Measurements from ENCODE around the gene ZNF143.
"Not testable (repeated sequence)": the region's sequence is repeated elsewhere in the genome, so short reads cannot be mapped to it uniquely, and the experiment has no call there.

The ZNF143 gene

DNA sequence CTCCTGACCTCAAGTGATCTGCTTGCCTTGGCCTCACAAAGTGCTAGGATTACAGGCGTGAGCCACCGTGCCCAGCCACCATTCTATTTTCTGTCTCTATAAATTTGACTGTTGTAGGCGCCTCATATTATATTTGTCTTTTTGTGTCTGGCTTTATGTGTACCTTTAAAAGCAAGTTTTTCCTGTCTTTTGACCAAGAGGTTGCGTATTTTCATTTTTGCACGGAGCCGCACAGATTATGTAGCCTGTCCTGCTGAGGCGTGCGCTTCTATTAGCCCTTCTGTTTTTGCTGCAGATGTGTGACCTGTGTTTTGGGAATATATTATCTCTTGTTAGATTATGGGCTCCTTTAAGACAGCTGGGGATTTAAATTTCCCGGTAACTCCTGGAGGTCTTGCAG lies 72.2 kb downstream of the ZNF143 start:
- Histone ChIP-seq H3K4me3 (no peak overlapping the region), H3K27ac (no peak overlapping the region)

GRCh38 chr11:9533736-9534473 lies 73.1 kb downstream of the ZNF143 start:
- H3K4me3 ChIP-seq, result no peak overlapping the region

DNA sequence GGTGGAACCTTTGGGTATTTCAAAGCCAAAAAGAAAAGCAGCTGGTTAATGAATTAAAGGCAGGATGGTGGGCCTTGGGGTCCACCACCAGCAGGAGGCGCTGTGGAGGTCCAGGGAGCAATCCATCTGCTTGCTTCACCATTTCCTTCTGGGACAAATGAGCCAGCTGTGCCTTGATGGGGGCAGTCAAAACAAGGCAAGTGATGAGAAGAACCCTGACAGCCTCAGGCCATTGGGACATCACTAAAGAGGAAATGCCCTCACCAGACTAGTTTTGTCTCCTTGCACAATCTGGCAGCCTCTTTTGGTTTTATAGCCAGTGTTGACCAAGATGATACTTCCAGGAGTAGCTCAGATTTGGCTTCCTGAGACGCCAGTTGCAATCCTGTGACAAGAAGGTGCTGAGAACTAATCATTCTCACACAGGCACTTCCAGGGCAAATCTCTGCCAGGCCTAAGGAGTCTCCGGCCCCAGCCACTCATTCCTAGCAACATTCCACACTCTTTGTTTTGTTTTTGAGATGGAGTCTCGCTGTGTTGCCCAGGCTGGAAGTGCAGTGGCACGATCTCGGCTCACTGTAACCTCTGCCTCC lies 74.5 kb downstream of the ZNF143 start:
- H3K27ac ChIP-seq, result peak overlapping the region in 3 of 21 experiments; percentile 10 to 25 (median 24)

More at GRCh38 chr11:9533736-9534473, 73.1 kb downstream of the ZNF143 start:
- no peak overlapping the region for H3K27ac ChIP-seq

GRCh38 chr11:9538548-9538947 lies 77.7 kb downstream of the ZNF143 start:
- no peak overlapping the region for H3K4me3 ChIP-seq
- H3K27ac ChIP-seq, result no peak overlapping the region

More for the DNA sequence above, 74.5 kb downstream of the ZNF143 start:
- no peak overlapping the region for H3K4me3 ChIP-seq

DNA sequence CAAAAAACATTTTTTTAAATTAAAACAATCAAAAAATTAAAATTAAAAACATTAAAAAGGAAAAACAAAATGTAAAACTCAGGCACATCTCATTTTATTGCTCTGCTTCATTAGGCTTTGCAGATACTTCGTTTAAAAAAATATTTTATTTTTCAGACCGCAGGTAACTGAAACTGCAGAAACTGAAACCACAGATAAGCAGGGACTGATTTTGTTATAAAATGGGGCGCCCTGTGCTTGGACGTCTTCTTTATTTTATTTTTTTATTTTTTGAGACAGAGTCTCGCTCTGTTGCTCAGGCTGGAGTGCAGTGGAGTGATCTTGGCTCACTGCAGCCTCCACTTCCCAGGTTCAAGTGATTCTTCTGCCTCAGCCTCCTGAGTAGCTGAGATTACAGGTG lies 88.4 kb downstream of the ZNF143 start:
- H3K27ac ChIP-seq, H3K4me3 ChIP-seq: not testable (repeated sequence)

GRCh38 chr11:9550191-9550628 lies 89.4 kb downstream of the ZNF143 start:
- peak overlapping the region in 1 of 21 experiments; percentile 24 for H3K27ac ChIP-seq
- H3K4me3 ChIP-seq, result no peak overlapping the region

GRCh38 chr11:9561279-9561982 lies 100.6 kb downstream of the ZNF143 start:
- H3K27ac ChIP-seq, result no peak overlapping the region
- no peak overlapping the region for H3K4me3 ChIP-seq

DNA sequence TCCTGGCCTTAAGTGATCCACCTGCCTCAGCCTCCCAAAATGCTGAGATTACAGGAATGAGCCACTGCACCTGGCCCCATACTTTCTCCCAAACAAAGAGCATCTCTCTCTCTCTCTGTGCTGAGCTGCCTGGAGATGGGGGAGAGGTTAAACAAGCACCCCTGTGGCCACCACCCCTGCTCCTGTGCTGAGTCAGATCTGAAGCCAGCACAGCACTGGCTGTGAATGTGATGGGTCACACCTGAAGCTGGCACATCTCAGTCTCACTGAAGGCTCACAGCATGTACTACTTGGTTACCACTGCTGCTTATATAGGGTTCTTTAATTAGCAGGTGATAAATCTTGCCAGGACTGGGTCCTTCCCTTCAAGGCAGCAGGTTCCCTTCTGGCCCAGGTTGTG lies 101.9 kb downstream of the ZNF143 start:
- no peak overlapping the region for H3K27ac ChIP-seq
- H3K4me3 ChIP-seq, result no peak overlapping the region

- H3K27ac ChIP-seq, result no peak overlapping the region
- H3K4me3 ChIP-seq, result no peak overlapping the region
Measured at GRCh38 chr11:9563196-9563730, 102.5 kb downstream of the ZNF143 start.

DNA sequence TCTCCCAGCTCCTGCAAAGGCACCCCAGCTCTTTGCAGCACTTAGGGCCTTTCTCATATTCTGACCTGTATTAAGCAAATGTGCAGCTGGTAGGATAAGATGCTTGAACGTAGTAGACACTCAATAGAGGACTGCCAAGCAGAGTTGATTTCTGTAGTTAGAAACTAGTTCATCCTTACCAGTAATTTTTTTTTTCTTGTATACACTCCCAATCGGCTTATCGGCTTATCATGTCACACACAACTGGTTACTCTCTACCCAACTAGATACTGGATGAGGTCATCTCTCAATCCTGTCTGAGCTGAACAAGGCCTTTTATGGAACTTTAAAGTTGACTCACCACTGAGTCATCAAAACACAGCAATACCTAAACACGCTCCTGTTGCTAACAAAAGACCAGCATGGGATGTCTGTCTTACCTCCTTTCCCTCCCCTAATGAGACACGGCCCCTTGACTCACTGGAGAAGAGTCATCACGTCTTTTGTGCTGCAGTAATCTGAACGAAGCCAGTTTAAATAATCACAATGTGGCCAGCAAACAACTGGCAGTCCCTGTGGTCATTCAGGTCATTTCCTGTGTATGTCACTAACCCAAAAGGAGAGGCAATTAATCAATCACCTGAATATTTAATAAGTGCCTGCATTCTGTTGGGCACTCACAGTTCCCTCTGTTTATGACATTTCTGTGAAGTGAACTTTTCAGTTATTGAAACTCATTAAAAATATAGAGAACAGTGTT lies 105.2 kb downstream of the ZNF143 start:
- H3K4me3 ChIP-seq, result no peak overlapping the region

DNA sequence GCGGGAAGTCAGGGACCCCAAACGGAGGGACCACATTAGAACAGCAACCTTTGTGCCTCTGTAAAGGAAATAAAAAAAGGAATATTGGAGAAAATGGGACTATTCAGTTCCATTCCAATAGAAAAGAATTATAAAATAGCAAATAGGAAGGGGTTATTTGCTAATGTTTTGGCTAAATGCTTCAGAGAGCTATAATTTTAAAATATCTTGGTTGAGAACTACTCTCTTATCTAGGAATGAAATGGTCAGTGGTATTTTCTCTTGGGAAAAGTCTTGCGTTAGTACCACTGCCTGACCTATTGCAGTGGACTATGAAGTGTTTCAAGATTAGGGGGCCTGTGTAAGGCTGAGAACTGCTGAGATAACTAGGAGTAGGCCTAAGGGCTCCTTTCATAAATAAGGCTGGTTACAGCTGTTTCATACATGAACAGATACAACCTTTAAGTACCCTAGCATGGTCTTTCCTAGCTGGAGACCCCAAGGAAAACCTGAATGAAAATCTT lies 105.8 kb downstream of the ZNF143 start:
- Histone ChIP-seq H3K27ac (peak overlapping the region in 20 of 21 experiments; percentile 37 to 99 (median 80)), H3K4me3 (no peak overlapping the region)

More for the DNA sequence above, 105.2 kb downstream of the ZNF143 start:
- H3K27ac ChIP-seq, result peak overlapping the region in 20 of 21 experiments; percentile 37 to 99 (median 80)

- Histone ChIP-seq H3K4me3 (no peak overlapping the region), H3K27ac (peak overlapping the region in 19 of 21 experiments; percentile 55 to 99 (median 85))
Measured at GRCh38 chr11:9567401-9567800, 106.6 kb downstream of the ZNF143 start.

GRCh38 chr11:9568161-9568853 lies 107.5 kb downstream of the ZNF143 start:
- no peak overlapping the region for H3K4me3 ChIP-seq
- H3K27ac ChIP-seq, result peak overlapping the region in 20 of 21 experiments; percentile 44 to 99 (median 85)

- peak overlapping the region; percentile 23 to 99 (median 87) for H3K27ac ChIP-seq
- H3K4me3 ChIP-seq, result no peak overlapping the region
Measured at GRCh38 chr11:9568854-9569587, 108.2 kb downstream of the ZNF143 start.

GRCh38 chr11:9569588-9570164 lies 108.9 kb downstream of the ZNF143 start:
- H3K4me3 ChIP-seq, result no peak overlapping the region
- H3K27ac ChIP-seq, result peak overlapping the region; percentile 23 to 99 (median 87)

GRCh38 chr11:9570313-9571025 lies 109.7 kb downstream of the ZNF143 start:
- Histone ChIP-seq H3K4me3 (no peak overlapping the region), H3K27ac (peak overlapping the region in 19 of 21 experiments; percentile 74 to 99 (median 88))
